Activated naive CD4-positive, alpha-beta T cell treated with anti-CD3 and anti-CD28 coated beads, Interleukin-2, amount 50 U/mL, for 24 hours (primary cell): ENCODE results near the gene PYROXD2.

Source experiments
- H3K27ac Mint-ChIP-seq: one replicate; pipeline ENCODE4 v1.8.0; 2021; ENCODE audit warnings: mild to moderate bottlenecking, mixed read lengths
- H3K27me3 Mint-ChIP-seq: one replicate; pipeline ENCODE4 v1.8.0; 2021; ENCODE audit warnings: mixed read lengths
- H3K36me3 Mint-ChIP-seq: one replicate; pipeline ENCODE4 v1.8.0; 2021; ENCODE audit warnings: mixed read lengths
- H3K4me1 Mint-ChIP-seq: one replicate; pipeline ENCODE4 v1.8.0; 2021; ENCODE audit warnings: mixed read lengths
- H3K4me3 Mint-ChIP-seq: one replicate; pipeline ENCODE4 v1.8.0; 2021; ENCODE audit warnings: mild to moderate bottlenecking, mixed read lengths
- H3K9me3 Mint-ChIP-seq: one replicate; pipeline ENCODE4 v1.8.0; 2021; ENCODE audit warnings: mixed read lengths

Gene PYROXD2

DNA sequence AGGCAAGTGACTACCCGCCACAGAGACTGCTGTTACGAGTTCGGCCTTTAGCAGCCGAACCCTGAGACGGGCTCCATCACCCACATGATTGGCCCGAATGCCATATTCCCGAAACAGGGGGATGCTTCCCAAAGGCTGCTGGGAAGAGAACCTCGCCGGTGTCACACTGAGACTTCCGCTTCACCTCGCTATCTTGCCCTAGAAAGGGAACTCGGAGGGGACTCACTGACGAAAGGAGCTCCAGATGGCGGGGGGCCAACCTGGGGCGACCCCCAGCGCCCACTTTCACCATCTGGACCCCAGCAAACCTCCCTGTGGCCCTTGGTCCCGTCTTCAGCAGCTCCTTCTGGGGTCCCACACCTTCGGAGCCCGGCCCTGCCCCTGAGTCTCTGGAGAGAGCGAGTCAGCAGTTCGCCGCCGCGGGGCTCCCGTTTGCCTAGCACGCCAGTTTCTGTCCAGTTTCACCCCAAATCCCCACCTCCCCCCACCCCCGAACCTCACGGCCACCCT is 31.2 kb upstream of the PYROXD2 start:
- peak overlapping the region; percentile 95 for H3K4me3 Mint-ChIP-seq
- H3K36me3 Mint-ChIP-seq, result peaks cover 14% of the 10 kb centered on the region
- H3K27me3 Mint-ChIP-seq, result peaks cover 2% of the 10 kb centered on the region
- peaks cover 50% of the 10 kb centered on the region for H3K4me1 Mint-ChIP-seq
- H3K27ac Mint-ChIP-seq, result peak overlapping the region; percentile 90
- H3K9me3 Mint-ChIP-seq, result no peaks in the 10 kb centered on the region

DNA sequence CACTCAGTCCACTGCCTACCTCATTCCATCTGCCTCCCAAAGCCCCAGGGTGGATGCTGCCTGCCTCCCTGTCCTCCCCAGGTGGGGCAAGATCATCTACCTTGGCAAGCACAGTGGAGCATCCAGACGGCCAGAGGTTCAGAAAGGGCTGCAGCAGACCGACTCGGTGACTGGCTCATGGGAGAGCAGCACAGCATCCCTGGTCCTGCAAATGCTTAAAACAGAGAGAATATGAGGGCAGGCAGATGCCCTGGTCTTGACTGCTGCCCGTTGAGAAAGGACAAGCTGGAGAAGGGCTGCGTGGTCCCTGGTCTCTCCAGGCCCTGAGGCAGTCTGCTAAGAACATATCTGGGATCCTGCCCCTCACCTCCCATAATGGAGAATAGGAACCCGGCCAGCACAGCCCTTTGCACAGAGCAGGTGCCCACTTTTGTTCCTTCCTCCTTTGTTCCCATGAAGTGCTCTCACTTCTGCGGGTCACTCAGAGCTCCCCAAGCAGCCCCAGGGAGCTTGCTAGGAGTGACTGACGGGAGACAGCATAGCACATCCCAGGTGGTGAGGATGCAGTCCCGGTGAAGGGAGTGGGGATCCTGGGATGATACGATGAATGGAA is 30.3 kb upstream of the PYROXD2 start:
- Mint-ChIP-seq H3K27ac (no peak overlapping the region), H3K4me1 (peaks cover 54% of the 10 kb centered on the region), H3K36me3 (peaks cover 15% of the 10 kb centered on the region), H3K27me3 (peaks cover 2% of the 10 kb centered on the region), H3K4me3 (peak overlapping the region; percentile 95), H3K9me3 (no peaks in the 10 kb centered on the region)

DNA sequence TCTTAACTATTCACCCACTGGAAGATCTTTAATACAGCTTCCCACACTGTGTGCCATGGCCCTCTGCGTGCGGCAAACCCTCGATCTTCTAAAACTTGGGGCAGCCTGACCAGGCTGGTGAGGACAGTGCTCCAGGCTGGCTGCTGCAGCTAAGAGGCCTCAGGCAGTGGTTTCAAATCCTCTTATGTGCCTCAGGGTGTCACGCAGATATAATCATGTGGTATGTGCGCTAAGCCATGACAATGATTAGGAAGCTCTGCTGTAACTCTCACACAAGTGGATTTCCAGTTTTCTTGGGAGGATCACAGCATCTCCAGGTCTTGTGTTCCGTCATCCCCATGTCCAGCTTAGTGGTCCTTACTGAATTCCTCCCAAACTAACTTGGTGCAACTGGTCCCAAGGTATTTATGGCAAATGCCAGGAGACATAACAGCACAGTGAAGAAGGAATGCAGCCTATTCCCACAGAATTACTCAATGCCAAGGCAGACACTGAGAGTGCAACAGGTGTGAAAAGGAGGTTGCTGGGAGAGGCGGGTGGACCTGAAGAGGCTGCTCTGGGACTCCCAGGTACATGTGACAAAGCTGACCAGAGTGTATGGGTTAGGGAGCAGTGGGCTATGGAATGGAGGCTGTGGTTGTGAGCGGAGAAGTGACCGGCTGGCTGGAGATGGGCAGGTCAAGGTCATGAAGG is 29.5 kb upstream of the PYROXD2 start:
- Mint-ChIP-seq H3K4me3 (peak overlapping the region; percentile 95), H3K4me1 (peaks cover 60% of the 10 kb centered on the region), H3K27ac (no peak overlapping the region), H3K9me3 (no peaks in the 10 kb centered on the region), H3K27me3 (no peaks in the 10 kb centered on the region), H3K36me3 (peaks cover 20% of the 10 kb centered on the region)

DNA sequence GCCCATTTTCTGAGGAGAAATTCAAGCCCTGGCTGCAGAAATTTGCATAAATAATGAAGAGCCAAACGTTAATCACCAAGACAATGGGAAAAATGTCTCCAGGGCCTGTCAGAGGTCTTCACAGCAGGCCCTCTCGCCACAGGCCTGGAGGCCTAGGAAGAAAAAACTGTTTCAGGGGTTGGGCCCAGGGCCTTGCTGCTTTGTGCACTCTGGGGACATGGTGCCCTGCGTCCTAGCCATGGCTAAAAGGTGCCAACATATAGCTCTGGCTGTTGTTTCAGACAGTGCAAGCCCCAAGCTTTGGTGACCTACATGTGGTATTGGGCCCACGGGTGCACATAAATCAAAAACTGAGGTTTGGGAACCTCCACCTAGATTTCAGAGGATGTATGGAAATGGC is 23.7 kb upstream of the PYROXD2 start:
- Mint-ChIP-seq H3K36me3 (peaks cover 29% of the 10 kb centered on the region), H3K4me3 (no peak overlapping the region), H3K27ac (no peak overlapping the region), H3K27me3 (no peaks in the 10 kb centered on the region), H3K4me1 (peaks cover 36% of the 10 kb centered on the region), H3K9me3 (no peaks in the 10 kb centered on the region)

DNA sequence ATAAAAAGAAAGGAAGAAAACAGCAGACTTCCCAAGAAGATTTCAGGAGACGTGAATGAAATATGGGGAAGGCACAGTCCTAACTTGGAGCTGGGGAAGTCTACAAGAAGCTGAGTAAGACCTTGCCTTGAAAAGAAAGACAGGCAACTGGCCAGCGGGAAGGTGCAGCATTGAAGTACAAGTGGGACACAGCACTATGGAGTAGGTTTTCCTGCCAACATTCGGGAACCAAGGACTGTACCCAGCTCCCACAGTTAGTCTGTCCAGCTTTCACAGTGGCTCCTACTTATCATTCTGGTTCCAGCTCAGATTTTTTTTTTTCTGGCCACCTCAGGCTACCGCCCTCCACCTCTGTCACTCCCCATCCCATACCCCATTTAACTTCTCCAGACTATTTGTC is 21.7 kb upstream of the PYROXD2 start:
- Mint-ChIP-seq H3K27me3 (no peaks in the 10 kb centered on the region), H3K36me3 (peaks cover 31% of the 10 kb centered on the region), H3K4me3 (no peak overlapping the region), H3K27ac (no peak overlapping the region), H3K4me1 (peaks cover 22% of the 10 kb centered on the region), H3K9me3 (no peaks in the 10 kb centered on the region)

DNA sequence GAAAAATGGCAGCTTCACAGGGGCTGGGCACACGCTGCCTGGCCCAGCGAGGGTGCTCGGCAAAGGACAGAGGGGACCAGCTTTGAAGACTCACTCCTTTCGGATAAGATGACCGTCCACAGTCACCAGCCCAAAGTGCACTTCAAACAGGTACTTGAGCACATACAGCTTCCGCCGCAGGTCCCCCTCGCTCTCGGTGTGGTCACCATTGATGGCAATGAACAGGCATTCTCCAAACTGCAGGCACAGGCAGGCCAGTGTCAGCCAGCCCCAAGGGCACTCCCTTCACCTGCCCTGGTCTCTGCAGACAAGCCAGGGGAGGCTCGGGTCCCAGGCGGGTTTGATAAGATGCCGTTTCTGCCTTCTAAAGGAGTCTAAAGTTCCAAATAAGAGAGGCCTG is 20.2 kb upstream of the PYROXD2 start:
- no peaks in the 10 kb centered on the region for H3K9me3 Mint-ChIP-seq
- no peaks in the 10 kb centered on the region for H3K27me3 Mint-ChIP-seq
- peaks cover 13% of the 10 kb centered on the region for H3K4me1 Mint-ChIP-seq
- H3K27ac Mint-ChIP-seq, result no peak overlapping the region
- peaks cover 34% of the 10 kb centered on the region for H3K36me3 Mint-ChIP-seq
- no peak overlapping the region for H3K4me3 Mint-ChIP-seq

DNA sequence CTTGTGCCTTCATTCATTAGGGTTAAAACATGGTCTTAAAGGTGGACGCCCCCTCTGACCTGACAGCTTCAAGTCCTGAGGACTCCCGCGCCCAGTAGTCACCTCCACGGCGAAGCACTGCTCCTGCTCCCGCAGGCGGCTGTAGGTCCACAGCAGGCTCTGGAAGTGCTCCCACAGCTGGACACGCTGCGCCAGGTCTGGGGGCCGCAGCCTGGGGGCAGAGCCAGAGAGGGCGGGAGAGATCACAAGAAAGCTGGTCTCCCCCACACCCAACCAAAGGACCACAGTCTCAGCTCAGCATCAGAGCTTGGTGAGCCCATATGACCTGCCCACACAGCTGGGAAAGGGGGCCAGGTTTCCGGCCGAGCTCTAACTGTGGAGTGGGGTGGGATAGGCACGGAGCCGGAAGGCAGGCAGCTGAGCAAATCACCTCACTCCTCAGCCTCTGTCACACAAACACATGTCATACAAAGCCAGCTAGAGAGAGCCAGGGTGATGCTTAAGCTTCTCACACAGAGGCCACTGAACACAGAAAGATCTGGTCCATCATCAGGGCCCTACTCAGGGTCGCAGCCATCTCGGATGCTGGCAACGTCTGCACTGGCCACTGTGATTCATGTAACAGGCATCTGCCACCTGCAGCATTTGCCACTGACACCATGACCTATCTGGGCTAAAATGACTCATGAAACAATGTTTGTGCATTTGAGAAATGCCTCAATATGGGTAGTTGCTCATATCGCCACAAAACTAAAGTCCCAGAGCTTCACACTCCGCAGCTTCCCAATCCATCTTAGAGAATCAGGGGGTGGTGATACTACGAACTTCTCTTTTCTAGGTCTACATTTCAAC is 19.1 kb upstream of the PYROXD2 start:
- no peaks in the 10 kb centered on the region for H3K9me3 Mint-ChIP-seq
- H3K27me3 Mint-ChIP-seq, result no peaks in the 10 kb centered on the region
- H3K27ac Mint-ChIP-seq, result no peak overlapping the region
- H3K36me3 Mint-ChIP-seq, result peaks cover 28% of the 10 kb centered on the region
- H3K4me3 Mint-ChIP-seq, result no peak overlapping the region
- peaks cover 7% of the 10 kb centered on the region for H3K4me1 Mint-ChIP-seq

DNA sequence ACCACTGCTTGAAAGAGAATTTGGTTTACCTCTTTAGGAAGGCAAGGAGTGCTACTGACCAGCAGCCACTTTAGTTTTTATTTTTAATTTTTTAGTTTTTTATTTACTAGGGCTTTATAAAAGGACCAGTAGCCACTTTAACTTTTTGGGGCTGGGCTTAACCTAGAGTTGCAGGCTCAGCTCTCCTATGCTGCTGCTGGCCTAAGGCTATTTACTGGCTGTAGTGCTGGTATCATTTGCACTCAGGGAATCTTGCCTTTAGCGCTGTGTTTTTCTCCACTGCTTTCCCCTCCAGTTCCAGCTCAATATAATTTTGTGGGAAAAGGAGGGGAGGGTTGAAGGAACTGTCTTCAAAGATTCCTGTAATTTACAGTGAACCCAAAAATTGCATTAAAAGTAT is 18.4 kb upstream of the PYROXD2 start:
- Mint-ChIP-seq H3K27ac (no peak overlapping the region), H3K4me1 (peaks cover 5% of the 10 kb centered on the region), H3K9me3 (no peaks in the 10 kb centered on the region), H3K4me3 (no peak overlapping the region), H3K27me3 (no peaks in the 10 kb centered on the region), H3K36me3 (peaks cover 28% of the 10 kb centered on the region)

DNA sequence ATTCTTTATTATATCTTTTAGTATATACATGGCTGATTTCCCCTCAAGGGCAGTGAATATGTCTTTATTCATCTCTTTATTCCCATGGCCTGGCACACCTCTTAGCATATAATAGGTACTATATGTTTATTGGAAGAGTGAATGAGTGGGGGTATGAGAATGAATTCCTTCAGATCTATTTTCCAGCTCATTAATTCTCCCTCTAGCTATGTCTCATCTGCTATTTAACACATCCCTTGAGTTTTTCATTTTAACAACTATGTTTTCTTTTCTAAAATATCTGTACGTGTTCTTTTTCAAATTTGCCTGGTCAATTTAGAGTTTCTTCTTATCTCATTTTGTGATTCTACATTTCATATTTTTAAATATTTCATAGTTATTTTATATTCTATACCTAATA is 17.3 kb upstream of the PYROXD2 start:
- Mint-ChIP-seq H3K4me1 (no peaks in the 10 kb centered on the region), H3K27me3 (no peaks in the 10 kb centered on the region), H3K36me3 (peaks cover 28% of the 10 kb centered on the region), H3K9me3 (no peaks in the 10 kb centered on the region), H3K4me3 (no peak overlapping the region), H3K27ac (no peak overlapping the region)

DNA sequence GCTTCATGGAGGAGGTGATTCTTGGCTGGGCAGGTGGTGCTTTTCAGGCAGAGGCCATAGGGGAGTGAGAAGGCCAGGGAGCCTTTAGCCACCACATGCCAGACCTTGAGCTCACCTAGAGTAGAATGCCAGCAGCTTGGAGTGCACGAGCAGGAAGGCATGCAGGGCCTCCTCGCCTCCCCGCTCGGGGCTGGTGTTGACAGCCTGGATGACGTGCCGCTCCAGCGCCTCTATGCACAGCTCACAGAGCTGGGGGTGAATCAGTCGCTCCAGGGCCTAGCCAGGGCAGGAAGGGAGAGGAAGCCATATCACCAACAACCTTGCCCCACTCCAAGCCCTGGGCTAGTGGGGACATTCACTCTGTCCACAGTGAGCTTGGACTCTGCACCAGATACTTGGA is 16.0 kb upstream of the PYROXD2 start:
- peaks cover 24% of the 10 kb centered on the region for H3K36me3 Mint-ChIP-seq
- no peaks in the 10 kb centered on the region for H3K27me3 Mint-ChIP-seq
- no peaks in the 10 kb centered on the region for H3K9me3 Mint-ChIP-seq
- no peak overlapping the region for H3K27ac Mint-ChIP-seq
- H3K4me1 Mint-ChIP-seq, result no peaks in the 10 kb centered on the region
- no peak overlapping the region for H3K4me3 Mint-ChIP-seq

DNA sequence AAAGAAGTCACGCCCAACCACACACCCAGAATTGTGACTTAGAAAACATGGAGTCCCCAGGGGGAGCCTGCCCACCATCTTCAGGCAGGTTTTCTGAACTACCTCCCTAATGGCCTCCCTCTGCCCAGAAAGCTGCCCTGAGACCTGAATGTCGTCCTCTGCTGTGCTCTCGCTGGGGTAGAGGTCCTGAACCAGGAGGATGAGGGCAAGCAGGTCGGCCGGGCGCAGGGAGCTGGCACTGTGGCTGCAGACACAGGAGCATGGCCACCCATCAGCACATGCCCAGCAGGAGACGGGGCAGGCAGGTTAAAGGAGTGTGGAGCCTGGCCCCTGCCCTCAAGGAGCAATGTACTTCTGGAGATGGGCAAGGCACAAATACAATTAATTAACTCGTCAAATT is 15.4 kb upstream of the PYROXD2 start:
- Mint-ChIP-seq H3K4me3 (peak overlapping the region; percentile 19), H3K4me1 (no peaks in the 10 kb centered on the region), H3K36me3 (peaks cover 19% of the 10 kb centered on the region), H3K27ac (no peak overlapping the region), H3K9me3 (no peaks in the 10 kb centered on the region), H3K27me3 (no peaks in the 10 kb centered on the region)

DNA sequence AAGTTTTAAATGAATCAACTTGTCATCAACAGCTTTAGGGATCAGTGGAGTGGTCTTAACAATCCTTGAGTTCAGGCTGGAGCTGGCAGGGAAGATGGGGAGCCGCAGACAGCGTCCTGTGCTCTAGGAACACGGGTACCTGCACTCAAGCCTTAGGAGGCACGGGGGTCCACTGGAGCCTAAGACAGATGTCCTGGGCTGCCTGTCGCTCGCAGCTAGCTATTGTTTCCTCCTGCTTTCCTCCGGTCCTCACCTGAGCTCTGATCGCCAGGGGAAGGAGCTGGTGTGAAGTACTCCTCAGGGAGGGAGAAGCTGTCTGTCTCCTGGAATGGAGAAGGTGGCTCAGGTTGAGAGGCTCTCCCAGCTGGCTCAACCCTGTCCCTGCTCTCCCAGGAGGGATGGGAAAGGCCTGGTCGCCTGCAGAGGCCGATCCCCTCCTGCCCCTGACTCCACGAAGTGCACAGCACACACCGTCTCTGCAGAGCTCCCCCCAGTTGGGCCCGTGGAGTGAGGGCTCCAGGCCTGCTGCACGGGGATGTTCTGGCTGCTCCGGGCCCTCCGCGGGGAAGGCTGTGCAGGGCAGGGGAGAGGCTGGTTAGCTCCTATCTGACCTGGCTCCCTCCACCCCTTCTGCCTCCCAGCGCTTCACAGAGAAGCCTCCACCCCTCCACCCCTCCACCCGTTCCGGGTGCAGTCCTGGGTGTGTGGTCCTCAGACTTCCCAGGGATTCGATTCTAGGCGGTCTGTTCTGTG is 14.5 kb upstream of the PYROXD2 start:
- Mint-ChIP-seq H3K27me3 (no peaks in the 10 kb centered on the region), H3K4me1 (no peaks in the 10 kb centered on the region), H3K9me3 (no peaks in the 10 kb centered on the region), H3K27ac (no peak overlapping the region), H3K4me3 (no peak overlapping the region), H3K36me3 (peaks cover 17% of the 10 kb centered on the region)

DNA sequence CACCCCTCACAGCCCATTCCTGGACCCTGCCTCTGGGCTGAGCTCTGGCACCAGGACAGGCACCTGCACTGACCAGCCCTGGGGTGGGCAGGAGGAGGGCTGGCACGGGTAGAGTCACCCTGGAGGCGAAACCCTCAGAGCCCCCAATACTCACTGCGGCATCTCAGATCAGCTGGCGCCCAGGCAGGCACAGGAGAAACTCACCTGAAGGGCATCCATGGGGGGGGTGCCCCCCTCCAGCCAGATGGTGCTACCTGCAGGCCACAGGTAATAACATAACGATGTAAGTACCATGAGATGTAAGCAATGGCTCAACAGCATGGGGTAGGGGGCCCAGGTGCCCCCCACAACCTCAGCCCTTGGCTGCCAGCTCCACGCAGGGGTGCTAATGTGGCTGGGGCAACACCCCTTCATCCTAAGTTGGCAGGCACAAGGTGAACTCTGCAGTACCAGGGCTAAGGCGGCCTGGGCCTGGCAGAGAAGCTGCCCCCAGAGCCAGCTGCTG is 12.1 kb upstream of the PYROXD2 start:
- no peak overlapping the region for H3K4me3 Mint-ChIP-seq
- no peaks in the 10 kb centered on the region for H3K9me3 Mint-ChIP-seq
- no peaks in the 10 kb centered on the region for H3K4me1 Mint-ChIP-seq
- no peak overlapping the region for H3K27ac Mint-ChIP-seq
- no peaks in the 10 kb centered on the region for H3K27me3 Mint-ChIP-seq
- H3K36me3 Mint-ChIP-seq, result peaks cover 11% of the 10 kb centered on the region

DNA sequence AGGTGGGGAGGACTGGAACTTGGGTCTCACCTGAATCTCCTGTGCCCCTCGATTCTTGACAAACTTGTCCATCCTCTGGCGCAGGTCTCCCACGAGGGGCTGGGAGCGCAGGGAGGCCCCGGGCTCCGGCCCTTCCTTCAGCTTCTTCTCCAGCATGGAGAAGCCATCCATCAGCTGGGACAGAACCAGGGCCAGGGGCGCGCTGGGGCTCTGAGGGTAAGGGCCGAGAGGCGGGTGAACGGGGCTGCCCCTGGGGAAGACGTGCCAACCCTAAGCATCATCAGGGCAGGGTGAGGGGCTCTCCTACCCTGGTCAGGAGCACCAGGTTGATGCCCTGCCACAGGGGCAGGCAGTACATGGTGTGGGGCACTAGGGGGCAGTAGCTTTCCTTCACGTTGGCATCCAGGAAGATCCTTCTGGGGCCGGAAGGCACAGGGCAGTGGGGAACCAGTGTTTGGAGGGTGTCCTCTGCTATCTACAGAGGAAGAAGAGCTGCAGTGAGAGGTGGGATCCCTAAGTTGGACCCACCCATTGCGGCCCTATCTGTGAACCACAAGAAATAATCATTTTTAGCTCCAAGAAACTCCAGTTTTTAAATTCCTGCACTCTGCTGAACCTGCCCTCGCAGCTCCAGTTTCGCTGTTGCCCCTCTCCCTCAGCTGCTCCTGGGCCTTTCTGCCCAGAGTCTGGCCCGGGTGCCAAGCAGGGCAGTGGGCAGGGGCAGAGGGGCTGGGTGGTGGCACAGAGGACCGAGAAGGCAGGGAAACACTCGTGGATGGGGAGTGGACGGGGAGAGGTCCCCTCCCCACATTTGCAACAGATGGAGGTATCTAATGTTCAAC is 10.8 kb upstream of the PYROXD2 start:
- Mint-ChIP-seq H3K27ac (no peak overlapping the region), H3K4me1 (no peaks in the 10 kb centered on the region), H3K4me3 (no peak overlapping the region), H3K27me3 (no peaks in the 10 kb centered on the region), H3K36me3 (peaks cover 3% of the 10 kb centered on the region), H3K9me3 (no peaks in the 10 kb centered on the region)
